Myocyte (in vitro differentiated cells): Measurements from ENCODE around the gene ELP4. TPM values are rescaled to one million over a fixed set of nuclear protein-coding genes. Genes with fewer than 3 reads are reported as not detected.

Experiments used
- DNase-seq: peaks from one replicate; pipeline ENCODE4 v3.0.0-alpha.2; 2012; ENCODE audit warnings: low read depth
- total RNA-seq: library from RNA; depleted of rRNA; stranded (reverse); fragments of >200 nt; gene quantifications from 2 replicates; pipeline ENCODE4 v1.2.3, GENCODE V29; 2014

The ELP4 gene
- total RNA-seq, 1 donor from 2014 or later = 27.2 TPM

GRCh38 chr11:31770011-31770700, 260.6 kb downstream of the ELP4 start:
- DNase-seq = no peak

GRCh38 chr11:31772412-31772811, 262.8 kb downstream of the ELP4 start:
- DNase-seq = no peak

DNA sequence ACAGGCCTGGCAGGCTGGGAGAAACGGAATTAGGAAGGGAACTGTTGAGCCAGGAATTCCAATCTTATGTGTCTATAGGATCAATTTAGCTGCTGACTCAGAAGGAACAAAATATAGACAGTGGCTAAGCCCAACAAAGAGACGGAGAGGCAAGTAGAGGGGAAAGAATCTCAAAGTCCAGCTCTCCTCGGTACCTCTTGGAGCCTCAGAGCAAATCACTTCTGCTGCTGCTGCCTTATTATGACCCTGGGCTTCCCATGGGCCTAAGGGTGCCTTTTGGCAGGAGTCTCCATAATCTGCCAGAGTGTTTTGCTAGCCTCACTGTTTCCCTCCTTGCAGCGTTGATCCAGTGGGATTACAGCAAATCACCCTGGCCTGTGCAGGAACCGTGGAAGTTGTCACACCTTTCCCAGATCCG, 269.8 kb downstream of the ELP4 start:
- peak; percentile 71 for DNase-seq

DNA sequence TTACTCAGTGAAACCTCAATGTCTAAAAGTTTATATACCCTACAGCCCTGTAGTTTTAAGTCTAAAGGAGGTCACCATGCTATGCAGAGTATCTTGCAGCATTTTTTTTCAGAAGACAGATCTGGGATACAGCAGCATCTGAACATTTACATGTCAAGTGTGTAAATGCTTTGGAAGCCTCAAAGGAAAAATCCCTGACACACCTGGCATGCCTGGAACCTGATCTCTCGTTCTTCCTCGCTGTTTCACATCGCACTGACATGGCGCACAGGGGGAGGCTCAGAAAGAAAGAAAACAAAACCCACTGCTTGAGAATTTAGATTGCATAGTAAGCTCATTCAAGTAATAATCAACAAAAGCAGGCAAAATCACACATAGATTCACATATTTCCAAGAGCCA, 270.5 kb downstream of the ELP4 start:
- DNase-seq = no peak

DNA sequence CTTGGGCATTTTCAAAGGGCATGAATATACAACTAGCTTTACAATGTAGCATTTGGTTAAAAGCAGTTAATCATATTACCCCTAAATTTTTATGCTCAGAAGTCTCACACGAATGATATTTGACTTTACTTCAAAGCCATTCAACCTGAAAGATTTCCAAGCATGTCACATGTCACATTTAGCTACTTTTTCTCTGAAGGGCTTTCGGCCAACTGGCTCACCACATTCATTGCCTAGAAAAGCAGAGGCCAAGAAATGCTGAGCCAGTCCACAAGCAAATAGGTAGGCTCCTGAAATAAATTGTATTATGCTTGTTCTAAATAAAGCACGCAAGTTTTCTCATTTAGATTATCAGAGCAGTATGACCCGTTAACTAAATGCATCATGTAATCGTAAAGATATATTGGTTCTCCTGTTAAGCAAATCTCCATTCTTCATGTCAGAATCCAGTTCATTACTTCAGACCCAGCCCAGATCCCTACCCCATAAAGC, 271.0 kb downstream of the ELP4 start:
- DNase-seq = peak; percentile 37

DNA sequence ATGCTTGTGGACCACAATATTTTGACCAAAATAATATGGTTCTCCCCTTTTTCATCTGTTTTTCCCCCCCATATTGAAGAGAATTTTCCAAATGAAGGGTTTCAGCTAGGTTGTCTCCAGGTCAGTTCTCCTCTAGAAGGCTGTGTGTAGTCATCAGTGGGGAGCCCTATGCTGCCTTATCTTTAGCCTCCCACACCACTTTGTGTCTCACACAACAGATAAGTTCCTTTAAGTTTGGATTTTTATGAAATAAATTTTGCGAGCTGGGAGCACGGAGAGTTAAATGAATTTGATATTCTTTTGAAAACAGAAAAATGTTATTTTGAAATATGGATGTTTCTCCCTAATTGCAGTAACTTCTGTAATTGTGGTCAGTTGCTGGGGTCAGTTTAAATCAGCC, 272.7 kb downstream of the ELP4 start:
- no peak for DNase-seq

GRCh38 chr11:31783252-31783651, 273.7 kb downstream of the ELP4 start:
- DNase-seq = no peak

GRCh38 chr11:31784611-31785010, 275.0 kb downstream of the ELP4 start:
- DNase-seq = no peak

DNA sequence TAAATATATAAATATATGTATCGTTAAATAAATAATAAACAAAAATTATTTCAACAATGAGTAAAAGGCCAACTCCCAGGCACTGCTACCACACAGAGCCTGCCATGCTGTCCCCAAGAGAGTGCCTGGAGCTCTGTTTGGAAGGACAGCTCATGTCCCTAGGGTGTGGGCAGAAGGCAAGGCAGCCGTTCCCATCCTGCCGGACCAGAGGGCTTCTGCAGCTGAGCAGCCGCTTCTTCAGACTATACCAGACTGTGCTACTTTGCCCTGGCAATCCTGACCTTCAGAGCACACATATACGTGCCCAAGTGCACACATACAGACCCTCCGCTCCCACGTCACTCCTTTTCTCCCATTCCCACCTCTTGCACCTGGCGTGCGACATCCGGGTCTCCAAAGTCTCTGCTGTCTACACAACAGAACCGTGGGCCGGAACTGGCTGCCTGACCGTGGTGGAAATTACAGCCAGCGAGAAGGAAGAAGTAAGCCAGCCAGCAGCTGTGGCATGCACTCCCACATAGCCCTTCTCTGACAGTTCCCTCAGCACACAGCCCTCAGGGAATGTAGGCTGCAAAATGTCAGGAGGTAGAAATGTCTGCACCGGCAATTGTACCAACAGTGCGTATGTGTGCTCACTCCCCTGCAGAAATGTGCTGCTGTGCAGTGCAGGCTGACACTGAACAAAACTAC, 277.6 kb downstream of the ELP4 start:
- DNase-seq = no peak

- no peak for DNase-seq
Measured at GRCh38 chr11:31788085-31788484, 278.5 kb downstream of the ELP4 start.

GRCh38 chr11:31790649-31791048, 281.1 kb downstream of the ELP4 start:
- DNase-seq = no peak

DNA sequence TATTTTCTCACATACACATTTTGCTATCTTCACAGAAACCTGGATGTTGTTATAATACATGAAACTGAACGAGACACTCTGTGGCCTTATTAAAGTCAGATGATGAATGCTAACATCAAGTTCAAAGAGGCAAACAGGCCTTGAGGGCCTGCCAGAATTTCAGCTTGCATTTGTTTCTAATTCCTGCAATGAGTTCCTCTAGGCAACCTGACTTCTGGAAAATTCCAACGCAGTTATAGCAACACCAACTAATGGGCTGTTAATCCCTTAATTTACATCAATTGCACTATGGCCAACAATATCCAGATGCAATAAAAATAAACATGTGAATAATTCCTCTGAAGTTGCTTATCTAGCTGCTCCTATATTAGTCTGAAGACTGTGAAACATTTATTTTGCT, 282.5 kb downstream of the ELP4 start:
- no peak for DNase-seq

GRCh38 chr11:31792456-31792855, 282.9 kb downstream of the ELP4 start:
- no peak for DNase-seq

DNA sequence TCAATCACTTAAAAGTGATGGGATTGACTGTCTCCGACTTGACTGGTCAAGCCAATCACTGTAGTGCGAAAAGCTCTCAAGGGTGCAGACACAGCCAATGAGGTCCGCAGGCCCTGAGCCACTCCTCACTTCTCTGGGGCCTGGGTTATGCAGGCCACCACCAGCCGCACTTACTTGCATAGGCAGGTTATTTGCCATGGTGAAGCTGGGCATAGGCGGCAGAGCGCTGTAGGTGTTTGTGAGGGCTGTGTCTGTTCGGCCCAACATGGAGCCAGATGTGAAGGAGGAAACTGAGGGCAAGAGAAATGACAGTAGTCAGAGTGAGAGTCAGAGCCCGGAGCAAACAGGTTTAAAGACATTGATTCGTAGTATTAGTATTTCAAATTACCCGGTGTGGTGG, 283.7 kb downstream of the ELP4 start:
- DNase-seq = no peak

GRCh38 chr11:31794548-31794947, 285.0 kb downstream of the ELP4 start:
- no peak for DNase-seq

- no peak for DNase-seq
Measured at GRCh38 chr11:31795706-31796498, 286.3 kb downstream of the ELP4 start.

- DNase-seq = no peak
Measured at GRCh38 chr11:31796499-31797189, 287.1 kb downstream of the ELP4 start.

DNA sequence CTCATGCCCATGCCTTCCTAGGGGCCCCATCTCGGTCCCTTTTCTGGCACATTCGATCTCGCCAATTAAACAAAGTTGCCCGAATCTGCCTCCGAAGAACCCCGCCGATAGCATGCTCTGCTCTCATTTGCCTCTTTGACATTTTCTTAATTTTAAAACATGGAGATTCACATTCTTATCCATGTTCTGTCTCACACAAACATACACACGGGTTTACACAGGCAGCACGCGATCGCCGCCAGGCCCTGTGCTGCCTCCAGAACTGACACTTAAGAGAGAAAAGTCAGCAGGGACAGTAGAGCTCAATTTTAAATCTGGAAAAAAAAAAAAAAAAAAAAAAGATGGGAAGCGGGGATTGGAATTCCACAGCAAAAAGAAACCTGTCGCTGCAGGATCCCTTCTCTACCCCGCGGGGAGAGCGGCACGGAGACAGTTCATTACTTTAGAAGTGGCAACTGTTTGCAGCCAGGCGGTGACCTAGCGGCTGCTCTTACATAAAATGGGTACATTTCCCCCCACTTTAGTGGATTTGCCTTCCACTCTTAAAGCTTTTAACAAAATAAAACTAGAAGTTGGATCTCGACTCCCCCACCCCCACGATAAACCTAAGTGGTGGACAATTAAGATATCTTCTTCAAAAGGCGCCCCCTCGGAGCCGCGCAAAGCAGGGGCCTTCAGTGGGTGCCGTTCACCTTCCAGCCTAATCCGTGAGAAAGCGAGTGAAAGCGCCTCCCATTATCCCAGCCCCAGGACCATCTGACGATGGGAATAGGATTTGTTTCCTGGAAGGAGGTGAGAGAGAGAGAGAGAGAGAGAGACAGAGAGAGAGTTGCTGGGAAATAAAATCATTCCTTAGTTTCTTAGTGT, 287.9 kb downstream of the ELP4 start:
- DNase-seq = no peak

DNA sequence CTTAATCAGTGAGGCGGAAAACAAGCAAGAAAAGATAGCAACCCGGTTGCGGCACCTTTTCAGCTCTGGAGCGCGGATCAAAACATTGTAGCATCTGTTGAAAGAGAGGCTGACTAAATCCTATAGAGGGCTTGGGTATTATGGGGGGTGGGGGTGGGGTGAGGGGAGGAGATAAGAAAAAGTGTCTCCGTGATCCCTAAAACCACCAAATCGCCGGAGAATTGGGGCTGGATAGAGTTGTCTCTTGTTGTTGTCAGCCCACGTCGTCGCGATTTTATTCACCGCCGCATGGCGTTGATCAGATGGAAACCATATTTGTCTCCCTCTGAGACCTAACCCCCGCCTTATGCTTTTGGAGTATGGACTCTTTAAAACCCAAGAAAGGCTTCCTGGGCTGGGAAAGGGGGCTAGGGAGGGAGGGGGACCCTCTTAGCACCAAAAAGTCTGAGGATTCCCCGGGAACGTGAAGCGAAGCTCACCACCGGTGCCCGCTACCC, 288.5 kb downstream of the ELP4 start:
- DNase-seq = no peak
